ENCODE data around the gene CLASP2. TPM values are rescaled to one million over a fixed set of nuclear protein-coding genes. Genes with fewer than 3 reads are reported as not detected.
A peak's percentile ranks its signal among the peaks of the same experiment; 100 is the strongest.

Gene CLASP2
- polyA plus RNA-seq, 3 donors = 10.1 to 16.1 (median 13.9) TPM

- Mint-ChIP-seq H3K4me3 (no peak overlapping the region), H3K27me3 (ENCODE audit: low read depth in 3 of 3) (peaks cover 0 to 3% (median 1%) of the 10 kb centered on the region in 3 donors), H3K9me3 (peaks cover 25 to 42% (median 31%) of the 10 kb centered on the region in 7 donors), H3K27ac (no peak overlapping the region), H3K4me1 (no peaks in the 10 kb centered on the region), H3K36me3 (peaks cover 68 to 89% of the 10 kb centered on the region in 2 donors)
- Histone ChIP-seq H2AFZ (ENCODE audit: insufficient read depth, low read depth, low read length, poor library complexity, severe bottlenecking) (no peak overlapping the region), H3K4me1 (ENCODE audit: control insufficient read depth in 1 of 2, insufficient read depth in 2 of 2, low read length in 2 of 2) (no peaks in the 10 kb centered on the region), H3K27me3 (ENCODE audit: control insufficient read depth in 2 of 2, insufficient read depth in 2 of 2, low read length in 2 of 2) (no peaks in the 10 kb centered on the region), H3K4me2 (replicated peaks; ENCODE audit: extremely low read depth, low read length, poor library complexity, severe bottlenecking) (no peak overlapping the region), H3K36me3 (replicated peaks in 1 of 2; ENCODE audit: control insufficient read depth in 1 of 2, insufficient read depth in 2 of 2, low read length in 2 of 2) (peaks cover 31 to 77% of the 10 kb centered on the region in 2 donors), H3K9me3 (replicated peaks in 1 of 2; ENCODE audit: control insufficient read depth in 1 of 2, insufficient read depth in 1 of 2, low read length in 2 of 2) (peaks cover 16 to 24% of the 10 kb centered on the region in 2 donors), H4K20me1 (ENCODE audit: insufficient read depth, low read length) (no peaks in the 10 kb centered on the region), H3K4me3 (replicated peaks in 1 of 3; ENCODE audit: low read depth in 2 of 3, low read length in 3 of 3) (no peak overlapping the region), H3K9ac (ENCODE audit: insufficient read depth, low read length, poor library complexity, severe bottlenecking) (no peak overlapping the region), H3K27ac (ENCODE audit: low read depth in 1 of 2, low read length in 2 of 2) (no peak overlapping the region), H3K79me2 (ENCODE audit: insufficient read depth, low read length) (no peaks in the 10 kb centered on the region)
- no peak for DNase-seq
- TF ChIP-seq CTCF (IDR thresholded peaks at IDR 0.05) = no peak
- 96% methylated on average over 2 of the region's 2 CpGs for WGBS (ENCODE audit: insufficient coverage)
- intact Hi-C loops (cut with micrococcal nuclease) = no loop called here
Measured at GRCh38 chr3:33525232-33525631, 192.8 kb downstream of the CLASP2 start.

GRCh38 chr3:33523093-33523667 is 194.9 kb downstream of the CLASP2 start:
- Histone ChIP-seq H3K9me3 (replicated peaks in 1 of 2; ENCODE audit: control insufficient read depth in 1 of 2, insufficient read depth in 1 of 2, low read length in 2 of 2) (peaks cover 16 to 18% of the 10 kb centered on the region in 2 donors), H3K9ac (ENCODE audit: insufficient read depth, low read length, poor library complexity, severe bottlenecking) (no peak overlapping the region), H3K79me2 (ENCODE audit: insufficient read depth, low read length) (no peaks in the 10 kb centered on the region), H3K27me3 (ENCODE audit: control insufficient read depth in 2 of 2, insufficient read depth in 2 of 2, low read length in 2 of 2) (no peaks in the 10 kb centered on the region), H3K4me2 (replicated peaks; ENCODE audit: extremely low read depth, low read length, poor library complexity, severe bottlenecking) (no peak overlapping the region), H3K4me1 (ENCODE audit: control insufficient read depth in 1 of 2, insufficient read depth in 2 of 2, low read length in 2 of 2) (no peaks in the 10 kb centered on the region), H2AFZ (ENCODE audit: insufficient read depth, low read depth, low read length, poor library complexity, severe bottlenecking) (no peak overlapping the region), H4K20me1 (ENCODE audit: insufficient read depth, low read length) (no peaks in the 10 kb centered on the region), H3K4me3 (replicated peaks in 1 of 3; ENCODE audit: low read depth in 2 of 3, low read length in 3 of 3) (no peak overlapping the region), H3K36me3 (replicated peaks in 1 of 2; ENCODE audit: control insufficient read depth in 1 of 2, insufficient read depth in 2 of 2, low read length in 2 of 2) (peaks cover 29 to 75% of the 10 kb centered on the region in 2 donors), H3K27ac (ENCODE audit: low read depth in 1 of 2, low read length in 2 of 2) (no peak overlapping the region)
- peaks cover 0 to 3% (median 1%) of the 10 kb centered on the region in 3 donors for H3K27me3 Mint-ChIP-seq (ENCODE audit: low read depth in 3 of 3)
- H3K4me1 Mint-ChIP-seq = no peaks in the 10 kb centered on the region
- H3K9me3 Mint-ChIP-seq = peaks cover 23 to 30% (median 25%) of the 10 kb centered on the region in 7 donors
- H3K27ac Mint-ChIP-seq = peak overlapping the region in 1 of 7 donors; percentile 13
- intact Hi-C loops (cut with micrococcal nuclease) = no loop called here
- WGBS (ENCODE audit: insufficient coverage) = no CpG with 5 or more reads among the region's 3 CpGs
- peaks cover 73 to 86% of the 10 kb centered on the region in 2 donors for H3K36me3 Mint-ChIP-seq
- no peak overlapping the region for H3K4me3 Mint-ChIP-seq
- TF ChIP-seq CTCF (IDR thresholded peaks at IDR 0.05) = no peak
- DNase-seq = no peak
